ENCODE results near the gene TFAP2E. TPM values are rescaled to one million over a fixed set of nuclear protein-coding genes. Genes with fewer than 3 reads are reported as not detected.

Gene TFAP2E
- total and polyA plus RNA-seq, 4 donors = 0.07 to 0.21 (median 0.09) TPM

DNA sequence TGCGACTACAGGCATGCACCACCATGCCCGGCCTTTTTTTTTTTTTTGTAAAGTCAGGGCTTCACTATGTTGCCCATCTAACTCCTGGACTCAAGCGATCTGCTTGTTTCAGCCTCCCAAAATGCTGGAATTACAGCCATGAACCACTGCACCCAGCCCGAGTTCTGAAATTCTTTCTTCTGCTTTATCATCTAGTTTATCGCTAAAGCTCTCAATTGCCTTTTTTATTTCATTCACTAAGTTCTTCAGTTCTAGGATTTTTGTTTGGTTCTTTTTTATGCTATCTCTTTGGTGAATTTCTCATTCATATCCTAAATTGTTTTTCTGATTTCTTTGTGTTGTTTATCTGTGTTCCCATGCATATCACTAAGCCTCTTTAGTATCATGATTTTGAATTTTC lies 42.9 kb upstream of the TFAP2E start:
- 77% methylated on average over 5 of the region's 5 CpGs for WGBS
- Histone ChIP-seq H3K9me3 (ENCODE audit: control insufficient read depth in 4 of 4, low read length in 3 of 4) (no peaks in the 10 kb centered on the region), H3K4me1 (ENCODE audit: control insufficient read depth in 4 of 4, insufficient read depth in 4 of 4, low read length in 3 of 4) (no peaks in the 10 kb centered on the region), H3K9ac (ENCODE audit: low read depth in 1 of 2, low read length in 2 of 2) (no peak overlapping the region), H3K36me3 (ENCODE audit: control insufficient read depth in 4 of 4, insufficient read depth in 3 of 4, low read depth in 1 of 4, low read length in 3 of 4) (peaks cover 0 to 5% (median 3%) of the 10 kb centered on the region in 4 donors), H3K27ac (ENCODE audit: low read depth in 1 of 2, low read length in 2 of 2) (no peak overlapping the region), H3K4me3 (ENCODE audit: low read depth in 1 of 3, low read length in 3 of 3) (no peak overlapping the region), H3K27me3 (ENCODE audit: control insufficient read depth in 4 of 4, insufficient read depth in 4 of 4, low read length in 3 of 4) (no peaks in the 10 kb centered on the region)
- no peak for DNase-seq (ENCODE audit: low spot score)
- TF ChIP-seq, protein P1, sequence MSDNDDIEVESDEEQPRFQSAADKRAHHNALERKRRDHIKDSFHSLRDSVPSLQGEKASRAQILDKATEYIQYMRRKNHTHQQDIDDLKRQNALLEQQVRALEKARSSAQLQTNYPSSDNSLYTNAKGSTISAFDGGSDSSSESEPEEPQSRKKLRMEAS (IDR thresholded peaks at IDR 0.05) = no peak
- TF ChIP-seq, protein P2, sequence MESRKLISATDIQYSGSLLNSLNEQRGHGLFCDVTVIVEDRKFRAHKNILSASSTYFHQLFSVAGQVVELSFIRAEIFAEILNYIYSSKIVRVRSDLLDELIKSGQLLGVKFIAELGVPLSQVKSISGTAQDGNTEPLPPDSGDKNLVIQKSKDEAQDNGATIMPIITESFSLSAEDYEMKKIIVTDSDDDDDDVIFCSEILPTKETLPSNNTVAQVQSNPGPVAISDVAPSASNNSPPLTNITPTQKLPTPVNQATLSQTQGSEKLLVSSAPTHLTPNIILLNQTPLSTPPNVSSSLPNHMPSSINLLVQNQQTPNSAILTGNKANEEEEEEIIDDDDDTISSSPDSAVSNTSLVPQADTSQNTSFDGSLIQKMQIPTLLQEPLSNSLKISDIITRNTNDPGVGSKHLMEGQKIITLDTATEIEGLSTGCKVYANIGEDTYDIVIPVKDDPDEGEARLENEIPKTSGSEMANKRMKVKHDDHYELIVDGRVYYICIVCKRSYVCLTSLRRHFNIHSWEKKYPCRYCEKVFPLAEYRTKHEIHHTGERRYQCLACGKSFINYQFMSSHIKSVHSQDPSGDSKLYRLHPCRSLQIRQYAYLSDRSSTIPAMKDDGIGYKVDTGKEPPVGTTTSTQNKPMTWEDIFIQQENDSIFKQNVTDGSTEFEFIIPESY (IDR thresholded peaks at IDR 0.05) = no peak
- TF ChIP-seq FOXA2 (IDR thresholded peaks at IDR 0.05) (no peak), JUND (IDR thresholded peaks at IDR 0.05) (no peak), RAD21 (IDR thresholded peaks at IDR 0.05) (no peak), TAF1 (conservative IDR thresholded peaks at IDR 0.05) (no peak), NR2F2 (IDR thresholded peaks at IDR 0.05) (no peak), YY1 (IDR thresholded peaks at IDR 0.05) (no peak), SP1 (IDR thresholded peaks at IDR 0.05) (no peak), HNF4G (IDR thresholded peaks at IDR 0.05) (no peak), RXRA (IDR thresholded peaks at IDR 0.05) (no peak), GABPA (IDR thresholded peaks at IDR 0.05 in 1 of 2, conservative IDR thresholded peaks at IDR 0.05 in 1 of 2) (no peak), FOXA1 (IDR thresholded peaks at IDR 0.05) (no peak), EGR1 (IDR thresholded peaks at IDR 0.05; ENCODE audit: low read depth in 2 of 2) (no peak), HNF4A (conservative IDR thresholded peaks at IDR 0.05) (no peak)
- TF ChIP-seq, protein P3, sequence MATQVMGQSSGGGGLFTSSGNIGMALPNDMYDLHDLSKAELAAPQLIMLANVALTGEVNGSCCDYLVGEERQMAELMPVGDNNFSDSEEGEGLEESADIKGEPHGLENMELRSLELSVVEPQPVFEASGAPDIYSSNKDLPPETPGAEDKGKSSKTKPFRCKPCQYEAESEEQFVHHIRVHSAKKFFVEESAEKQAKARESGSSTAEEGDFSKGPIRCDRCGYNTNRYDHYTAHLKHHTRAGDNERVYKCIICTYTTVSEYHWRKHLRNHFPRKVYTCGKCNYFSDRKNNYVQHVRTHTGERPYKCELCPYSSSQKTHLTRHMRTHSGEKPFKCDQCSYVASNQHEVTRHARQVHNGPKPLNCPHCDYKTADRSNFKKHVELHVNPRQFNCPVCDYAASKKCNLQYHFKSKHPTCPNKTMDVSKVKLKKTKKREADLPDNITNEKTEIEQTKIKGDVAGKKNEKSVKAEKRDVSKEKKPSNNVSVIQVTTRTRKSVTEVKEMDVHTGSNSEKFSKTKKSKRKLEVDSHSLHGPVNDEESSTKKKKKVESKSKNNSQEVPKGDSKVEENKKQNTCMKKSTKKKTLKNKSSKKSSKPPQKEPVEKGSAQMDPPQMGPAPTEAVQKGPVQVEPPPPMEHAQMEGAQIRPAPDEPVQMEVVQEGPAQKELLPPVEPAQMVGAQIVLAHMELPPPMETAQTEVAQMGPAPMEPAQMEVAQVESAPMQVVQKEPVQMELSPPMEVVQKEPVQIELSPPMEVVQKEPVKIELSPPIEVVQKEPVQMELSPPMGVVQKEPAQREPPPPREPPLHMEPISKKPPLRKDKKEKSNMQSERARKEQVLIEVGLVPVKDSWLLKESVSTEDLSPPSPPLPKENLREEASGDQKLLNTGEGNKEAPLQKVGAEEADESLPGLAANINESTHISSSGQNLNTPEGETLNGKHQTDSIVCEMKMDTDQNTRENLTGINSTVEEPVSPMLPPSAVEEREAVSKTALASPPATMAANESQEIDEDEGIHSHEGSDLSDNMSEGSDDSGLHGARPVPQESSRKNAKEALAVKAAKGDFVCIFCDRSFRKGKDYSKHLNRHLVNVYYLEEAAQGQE (IDR thresholded peaks at IDR 0.05) = no peak
- TF ChIP-seq, protein P4, sequence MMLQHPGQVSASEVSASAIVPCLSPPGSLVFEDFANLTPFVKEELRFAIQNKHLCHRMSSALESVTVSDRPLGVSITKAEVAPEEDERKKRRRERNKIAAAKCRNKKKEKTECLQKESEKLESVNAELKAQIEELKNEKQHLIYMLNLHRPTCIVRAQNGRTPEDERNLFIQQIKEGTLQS (IDR thresholded peaks at IDR 0.05) = no peak
- TF ChIP-seq, protein P5, sequence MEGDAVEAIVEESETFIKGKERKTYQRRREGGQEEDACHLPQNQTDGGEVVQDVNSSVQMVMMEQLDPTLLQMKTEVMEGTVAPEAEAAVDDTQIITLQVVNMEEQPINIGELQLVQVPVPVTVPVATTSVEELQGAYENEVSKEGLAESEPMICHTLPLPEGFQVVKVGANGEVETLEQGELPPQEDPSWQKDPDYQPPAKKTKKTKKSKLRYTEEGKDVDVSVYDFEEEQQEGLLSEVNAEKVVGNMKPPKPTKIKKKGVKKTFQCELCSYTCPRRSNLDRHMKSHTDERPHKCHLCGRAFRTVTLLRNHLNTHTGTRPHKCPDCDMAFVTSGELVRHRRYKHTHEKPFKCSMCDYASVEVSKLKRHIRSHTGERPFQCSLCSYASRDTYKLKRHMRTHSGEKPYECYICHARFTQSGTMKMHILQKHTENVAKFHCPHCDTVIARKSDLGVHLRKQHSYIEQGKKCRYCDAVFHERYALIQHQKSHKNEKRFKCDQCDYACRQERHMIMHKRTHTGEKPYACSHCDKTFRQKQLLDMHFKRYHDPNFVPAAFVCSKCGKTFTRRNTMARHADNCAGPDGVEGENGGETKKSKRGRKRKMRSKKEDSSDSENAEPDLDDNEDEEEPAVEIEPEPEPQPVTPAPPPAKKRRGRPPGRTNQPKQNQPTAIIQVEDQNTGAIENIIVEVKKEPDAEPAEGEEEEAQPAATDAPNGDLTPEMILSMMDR (IDR thresholded peaks at IDR 0.05; ENCODE audit: low read depth, low read length, missing input control) = no peak
